ENCODE measurements around the gene PTGES. TPM values are rescaled to one million over a fixed set of nuclear protein-coding genes. Genes with fewer than 3 reads are reported as not detected.
A peak's percentile ranks its signal among the peaks of the same experiment; 100 is the strongest.
"Not testable (repeated sequence)": the region's sequence is repeated elsewhere in the genome, so short reads cannot be mapped to it uniquely, and the experiment has no call there.

The PTGES gene
- total RNA-seq, 1 donor from 2014 or later = 39.5 TPM

DNA sequence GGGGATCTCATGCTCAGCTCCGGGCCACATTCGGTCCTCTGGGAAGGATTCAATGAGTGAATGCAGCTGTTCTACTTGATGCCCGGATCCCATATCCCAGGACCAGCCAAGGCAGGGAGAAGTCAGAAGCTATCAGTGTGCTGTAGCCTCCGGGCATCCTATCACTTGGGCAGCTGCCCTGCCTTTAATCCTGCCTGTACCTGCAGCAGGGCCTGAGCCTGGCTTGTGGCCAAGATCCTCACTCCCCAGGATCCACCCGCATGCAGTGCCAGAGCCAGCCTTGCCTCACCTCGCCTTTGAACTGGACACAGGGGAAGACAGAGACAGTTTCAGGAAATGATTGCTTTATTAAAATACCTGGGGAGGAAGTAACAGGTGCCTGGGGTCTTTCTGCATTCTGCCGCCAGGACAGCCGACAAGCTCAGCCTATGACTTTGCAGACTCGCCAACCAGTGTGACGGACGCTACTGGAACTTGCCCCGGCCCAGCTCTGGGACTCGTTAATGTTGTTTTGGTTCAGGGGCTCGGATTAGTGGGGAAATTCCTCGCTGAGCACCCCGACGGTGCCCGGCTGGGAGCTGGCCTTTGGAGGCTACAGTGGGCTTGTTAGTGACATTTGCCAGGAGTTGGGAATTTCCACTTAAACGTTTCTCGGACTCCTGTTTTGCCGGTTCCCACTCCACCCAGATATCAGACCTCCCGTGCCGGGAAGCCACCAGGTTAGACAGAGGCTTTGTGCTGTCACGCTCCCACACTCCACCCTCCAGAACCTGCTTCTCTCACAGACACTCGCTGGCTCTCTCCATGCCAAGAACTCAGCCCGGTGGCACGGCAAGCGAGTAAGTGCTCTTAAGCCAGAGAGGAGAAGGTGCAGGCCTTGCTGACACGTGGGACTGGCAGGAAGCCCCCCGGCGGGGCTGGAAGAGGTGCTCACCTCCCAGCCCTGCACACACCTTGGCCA lies 721 bp downstream of the PTGES start:
- H3K27me3 ChIP-seq (ENCODE audit: control insufficient read depth, insufficient read depth, low read length) = peaks cover 2% of the 10 kb centered on the region
- DNase-seq (ENCODE audit: low read depth) = no peak
- no peak for TF ChIP-seq CTCF (IDR thresholded peaks at IDR 0.05; ENCODE audit: insufficient read depth, low read length, poor library complexity, severe bottlenecking)
- peak overlapping the region; percentile 5 for H3K4me3 ChIP-seq (ENCODE audit: low read depth, low read length)
- H3K36me3 ChIP-seq (ENCODE audit: control insufficient read depth, insufficient read depth, low read length) = no peaks in the 10 kb centered on the region

DNA sequence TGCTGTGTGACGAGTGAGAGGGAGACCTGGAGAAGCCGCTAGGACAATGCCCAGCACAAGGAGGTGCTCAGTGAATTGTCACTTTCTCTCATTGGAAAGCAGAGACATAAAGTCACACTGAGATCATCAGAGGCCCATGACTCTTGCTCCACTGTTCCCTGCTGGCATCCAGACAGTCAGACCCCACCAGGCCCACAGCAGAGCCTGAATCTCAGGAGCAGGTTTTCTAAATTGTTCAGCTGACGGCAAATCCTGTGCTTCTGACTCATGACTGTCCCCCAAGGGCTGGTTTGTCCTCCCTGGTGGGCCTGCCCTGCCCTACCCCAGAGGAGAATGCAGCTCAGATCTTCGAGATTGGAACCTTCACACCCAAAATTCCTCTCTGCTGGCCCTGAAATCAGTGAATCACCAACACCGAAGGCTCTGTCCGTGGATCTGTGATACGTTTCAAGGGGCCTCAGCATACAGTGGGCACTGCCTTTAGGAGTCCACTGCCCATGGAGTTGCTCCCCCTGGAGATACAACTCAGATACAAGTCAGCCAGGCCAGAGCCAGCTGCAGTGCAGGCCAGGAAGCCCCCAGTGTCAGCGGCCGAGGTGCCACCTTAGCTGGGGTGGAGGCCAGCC lies 2.7 kb downstream of the PTGES start:
- peaks cover 2% of the 10 kb centered on the region for H3K27me3 ChIP-seq (ENCODE audit: control insufficient read depth, insufficient read depth, low read length)
- no peak for TF ChIP-seq CTCF (IDR thresholded peaks at IDR 0.05; ENCODE audit: insufficient read depth, low read length, poor library complexity, severe bottlenecking)
- H3K36me3 ChIP-seq (ENCODE audit: control insufficient read depth, insufficient read depth, low read length) = no peaks in the 10 kb centered on the region
- no peak overlapping the region for H3K4me3 ChIP-seq (ENCODE audit: low read depth, low read length)
- DNase-seq (ENCODE audit: low read depth) = peak; percentile 54

DNA sequence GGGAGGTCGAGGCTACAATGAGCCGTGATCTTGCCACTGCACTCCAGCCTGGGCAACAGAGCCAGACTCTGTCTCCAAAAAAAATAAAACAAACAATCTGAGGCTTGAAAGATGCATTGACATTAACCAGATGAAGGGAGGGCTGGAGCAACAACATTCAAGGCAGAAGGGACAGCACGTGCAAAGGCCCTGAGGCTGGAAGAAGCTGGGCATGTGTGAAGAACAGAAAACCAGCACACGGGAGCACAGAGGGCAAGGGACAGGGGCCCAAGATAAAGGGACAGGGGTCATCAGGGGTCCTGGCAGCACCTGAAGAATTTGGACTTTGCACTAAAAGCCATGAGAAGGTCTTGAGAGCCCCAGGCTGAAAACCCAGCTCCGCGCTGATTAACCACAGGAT lies 3.3 kb downstream of the PTGES start:
- H3K36me3 ChIP-seq (ENCODE audit: control insufficient read depth, insufficient read depth, low read length) = no peaks in the 10 kb centered on the region
- no peak for TF ChIP-seq CTCF (IDR thresholded peaks at IDR 0.05; ENCODE audit: insufficient read depth, low read length, poor library complexity, severe bottlenecking)
- H3K4me3 ChIP-seq (ENCODE audit: low read depth, low read length) = no peak overlapping the region
- no peak for DNase-seq (ENCODE audit: low read depth)
- peaks cover 2% of the 10 kb centered on the region for H3K27me3 ChIP-seq (ENCODE audit: control insufficient read depth, insufficient read depth, low read length)

- not testable (repeated sequence) for H3K36me3 ChIP-seq (ENCODE audit: control insufficient read depth, insufficient read depth, low read length); H3K27me3 ChIP-seq (ENCODE audit: control insufficient read depth, insufficient read depth, low read length); DNase-seq (ENCODE audit: low read depth); H3K4me3 ChIP-seq (ENCODE audit: low read depth, low read length)
Measured at GRCh38 chr9:129749052-129749451, 3.8 kb downstream of the PTGES start.

- no peak overlapping the region for H3K4me3 ChIP-seq (ENCODE audit: low read depth, low read length)
- H3K36me3 ChIP-seq (ENCODE audit: control insufficient read depth, insufficient read depth, low read length) = no peaks in the 10 kb centered on the region
- peaks cover under 1% of the 10 kb centered on the region for H3K27me3 ChIP-seq (ENCODE audit: control insufficient read depth, insufficient read depth, low read length)
- no peak for TF ChIP-seq CTCF (IDR thresholded peaks at IDR 0.05; ENCODE audit: insufficient read depth, low read length, poor library complexity, severe bottlenecking)
- no peak for DNase-seq (ENCODE audit: low read depth)
Measured at GRCh38 chr9:129748249-129748648, 4.6 kb downstream of the PTGES start.

DNA sequence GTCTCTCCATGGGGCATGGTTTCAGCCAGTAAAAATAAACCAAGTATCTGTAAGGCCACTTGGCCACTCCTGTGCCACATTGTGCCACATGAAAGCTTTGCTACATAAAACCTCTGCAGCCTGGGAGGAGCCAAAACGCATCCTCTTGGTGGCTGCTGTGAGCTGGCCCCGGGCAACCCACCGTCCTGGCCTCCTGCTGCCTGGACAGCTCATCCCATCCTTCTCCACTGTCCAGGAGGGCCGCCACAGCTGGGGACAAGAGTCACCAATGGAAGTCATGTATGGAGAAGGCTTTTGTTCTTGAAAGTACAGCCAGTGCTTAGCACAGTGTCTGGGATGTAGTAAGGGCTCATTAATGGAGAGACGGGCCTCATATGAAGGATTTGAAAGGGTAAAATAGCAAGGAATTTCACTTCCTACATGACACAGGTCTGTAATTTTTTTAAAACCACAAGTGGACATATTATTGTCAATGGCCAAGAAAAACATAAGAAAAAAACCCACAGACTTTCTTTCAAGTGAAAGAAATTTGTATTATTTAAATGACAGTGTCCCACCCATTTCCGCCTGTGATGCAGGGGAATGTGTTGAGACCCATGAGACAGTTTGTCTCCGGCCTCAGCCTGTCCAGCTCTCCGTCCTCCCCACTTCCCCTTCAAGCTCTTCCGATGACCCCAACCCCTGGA lies 6.6 kb downstream of the PTGES start:
- Histone ChIP-seq H3K36me3 (ENCODE audit: control insufficient read depth, insufficient read depth, low read length) (no peaks in the 10 kb centered on the region), H3K4me3 (ENCODE audit: low read depth, low read length) (no peak overlapping the region), H3K27me3 (ENCODE audit: control insufficient read depth, insufficient read depth, low read length) (no peaks in the 10 kb centered on the region)
- no peak for DNase-seq (ENCODE audit: low read depth)
- TF ChIP-seq CTCF (IDR thresholded peaks at IDR 0.05; ENCODE audit: insufficient read depth, low read length, poor library complexity, severe bottlenecking) = no peak
